Activated naive CD4-positive, alpha-beta T cell treated with anti-CD3 and anti-CD28 coated beads for 36 hours (primary cell): Measurements from ENCODE around the gene PCDHB15. TPM values are rescaled to one million over a fixed set of nuclear protein-coding genes. Genes with fewer than 3 reads are reported as not detected.
"Not testable (repeated sequence)": the region's sequence is repeated elsewhere in the genome, so short reads cannot be mapped to it uniquely, and the experiment has no call there.

Experiments used
- CTCF ChIA-PET: fragments of 350-600 bp; sonication (Branson Sonifier 250); formaldehyde crosslinking; loops from one replicate; lab custom pipeline; 2021; ENCODE audit warnings: antibody characterized with exemption; lab: Charles Lee
- DNase-seq: peaks from one replicate; pipeline ENCODE4 v3.0.0-alpha.2; 2020
- H3K27ac Mint-ChIP-seq: one replicate; pipeline ENCODE4 v1.8.0; 2021; ENCODE audit warnings: mild to moderate bottlenecking, mixed read lengths
- H3K27me3 Mint-ChIP-seq: one replicate; pipeline ENCODE4 v1.8.0; 2021; ENCODE audit warnings: low read depth, mixed read lengths
- H3K36me3 Mint-ChIP-seq: one replicate; pipeline ENCODE4 v1.8.0; 2021; ENCODE audit warnings: low read depth, mixed read lengths
- H3K4me1 Mint-ChIP-seq: one replicate; pipeline ENCODE4 v1.8.0; 2021; ENCODE audit warnings: low read depth, mixed read lengths
- H3K4me3 Mint-ChIP-seq: one replicate; pipeline ENCODE4 v1.8.0; 2021; ENCODE audit warnings: mild to moderate bottlenecking, moderate library complexity, mixed read lengths
- H3K9me3 Mint-ChIP-seq: one replicate; pipeline ENCODE4 v1.8.0; 2021; ENCODE audit warnings: mixed read lengths
- intact Hi-C: fragments of 100-400 bp; cut with micrococcal nuclease; formaldehyde crosslinking; loops from one replicate; pipeline ENCODE4 v1.15.1; 2023
- total RNA-seq, 2 experiments: library from RNA; stranded (reverse); gene quantifications; one replicate each; pipeline ENCODE4 v1.2.3, GENCODE V29; 2021

Gene PCDHB15
- not detected for total RNA-seq

- peak within 1 kb of the TSS; percentile 27 for H3K4me3 Mint-ChIP-seq
- DNase-seq, result peak; percentile 44
- H3K36me3 Mint-ChIP-seq, result peaks cover 40% of the 10 kb centered on the region
- no peaks in the 10 kb centered on the region for H3K4me1 Mint-ChIP-seq
- H3K27ac Mint-ChIP-seq, result no peak within 1 kb of the TSS
- intact Hi-C loops, result no loop called here
- CTCF ChIA-PET, result interaction anchor here (1.1 kb wide), 1 partner anchor 11 kb away, joined by 4 read pairs; no protein-coding TSS in a partner anchor
- H3K9me3 Mint-ChIP-seq, result peaks cover 61% of the 10 kb centered on the region
- peaks cover 48% of the 10 kb centered on the region for H3K27me3 Mint-ChIP-seq
These were observed at the start of gene PCDHB15 for GRCh38 chr5:141245250-141245717. PCDHB15 (plus strand) TSS chr5:141245395; CDS start chr5:141245579, 184 bp downstream.

DNA sequence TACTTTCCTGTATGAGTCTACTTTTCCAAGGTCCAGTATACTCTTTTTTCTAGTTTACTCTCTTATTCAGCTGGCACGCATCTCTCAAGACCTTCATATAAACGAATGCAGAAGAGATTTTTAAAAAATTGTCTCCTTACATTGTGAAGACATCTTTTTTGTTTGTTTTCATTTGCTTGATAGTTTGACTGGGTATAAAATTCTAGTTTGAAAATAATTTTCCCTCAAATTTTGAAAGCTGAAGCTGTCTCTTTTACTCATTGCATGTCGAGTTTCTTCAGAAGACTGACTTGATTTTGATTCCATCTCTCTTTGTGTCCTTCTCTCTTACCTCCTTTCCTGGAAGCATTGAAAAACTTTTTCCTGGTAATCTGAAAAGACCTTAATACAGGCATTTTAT is 48.8 kb upstream of the PCDHB15 start:
- no peak overlapping the region for H3K27ac Mint-ChIP-seq
- CTCF ChIA-PET, result interaction anchor here (0.6 to 2.8 kb wide), 3 partner anchors 10 to 316 kb away, joined by 3 to 12 read pairs (median 3); partner anchors contain the start of genes PCDHB9 and PCDHGA9
- H3K36me3 Mint-ChIP-seq, result peaks cover 14% of the 10 kb centered on the region
- peaks cover 30% of the 10 kb centered on the region for H3K9me3 Mint-ChIP-seq
- H3K4me3 Mint-ChIP-seq, result no peak overlapping the region
- intact Hi-C loops, result no loop called here
- DNase-seq, result no peak
- H3K4me1 Mint-ChIP-seq, result peaks cover 1% of the 10 kb centered on the region
- peaks cover 41% of the 10 kb centered on the region for H3K27me3 Mint-ChIP-seq

GRCh38 chr5:141199359-141200235 is 45.6 kb upstream of the PCDHB15 start, which contains the start of gene PCDHB11:
PCDHB11 (plus strand) TSS chr5:141199627; CDS start chr5:141199775, 148 bp downstream.
- CTCF ChIA-PET, result interaction anchor here (0.6 to 1.1 kb wide), 2 partner anchors 14 to 148 kb away, joined by 3 to 4 read pairs; partner anchors contain the start of gene PCDHB13
- Mint-ChIP-seq H3K9me3 (peaks cover 28% of the 10 kb centered on the region), H3K4me1 (peaks cover 1% of the 10 kb centered on the region), H3K27me3 (peaks cover 32% of the 10 kb centered on the region), H3K36me3 (peaks cover 6% of the 10 kb centered on the region), H3K27ac (no peak within 1 kb of the TSS), H3K4me3 (no peak within 1 kb of the TSS)
- intact Hi-C loops, result no loop called here
- peak; percentile 11 for DNase-seq

GRCh38 chr5:141201126-141201525 is 44.1 kb upstream of the PCDHB15 start:
- Mint-ChIP-seq H3K9me3 (peaks cover 26% of the 10 kb centered on the region), H3K27me3 (peaks cover 32% of the 10 kb centered on the region)
- H3K36me3 Mint-ChIP-seq, intact Hi-C loops, DNase-seq, H3K4me1 Mint-ChIP-seq, H3K27ac Mint-ChIP-seq, H3K4me3 Mint-ChIP-seq, CTCF ChIA-PET: not testable (repeated sequence)

GRCh38 chr5:141201646-141202045 is 43.5 kb upstream of the PCDHB15 start:
- not testable (repeated sequence) for H3K4me3 Mint-ChIP-seq

GRCh38 chr5:141208478-141208877 is 36.7 kb upstream of the PCDHB15 start, which contains the start of gene PCDHB12:
PCDHB12 (plus strand) TSS chr5:141208719; CDS start chr5:141208908, 189 bp downstream.
- peak; percentile 13 for DNase-seq

More at GRCh38 chr5:141201646-141202045, 43.5 kb upstream of the PCDHB15 start:
- CTCF ChIA-PET, result interaction anchor here (1.0 kb wide), 1 partner anchor 16 kb away, joined by 4 read pairs; no protein-coding TSS in a partner anchor
- H3K4me1 Mint-ChIP-seq, DNase-seq, H3K27ac Mint-ChIP-seq, H3K36me3 Mint-ChIP-seq, intact Hi-C loops: not testable (repeated sequence)
- peaks cover 35% of the 10 kb centered on the region for H3K27me3 Mint-ChIP-seq
- H3K9me3 Mint-ChIP-seq, result peaks cover 21% of the 10 kb centered on the region

DNA sequence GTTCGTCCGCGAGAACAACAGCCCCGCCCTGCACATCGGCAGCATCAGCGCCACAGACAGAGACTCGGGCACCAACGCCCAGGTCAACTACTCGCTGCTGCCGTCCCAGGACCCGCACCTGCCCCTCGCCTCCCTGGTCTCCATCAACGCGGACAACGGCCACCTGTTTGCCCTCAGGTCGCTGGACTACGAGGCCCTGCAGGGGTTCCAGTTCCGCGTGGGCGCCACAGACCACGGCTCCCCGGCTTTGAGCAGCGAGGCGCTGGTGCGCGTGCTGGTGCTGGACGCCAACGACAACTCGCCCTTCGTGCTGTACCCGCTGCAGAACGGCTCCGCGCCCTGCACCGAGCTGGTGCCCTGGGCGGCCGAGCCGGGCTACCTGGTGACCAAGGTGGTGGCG is 34.9 kb upstream of the PCDHB15 start:
- CTCF ChIA-PET, H3K4me1 Mint-ChIP-seq, DNase-seq, H3K27ac Mint-ChIP-seq, H3K4me3 Mint-ChIP-seq: not testable (repeated sequence)
- Mint-ChIP-seq H3K36me3 (peaks cover 13% of the 10 kb centered on the region), H3K27me3 (peaks cover 62% of the 10 kb centered on the region), H3K9me3 (peaks cover 11% of the 10 kb centered on the region)
- intact Hi-C loops, result loop anchor here (10.0 kb wide), 1 partner anchor 165 kb away; the partner anchor contains the start of genes PCDHGA6 and PCDHGB3

More at GRCh38 chr5:141208478-141208877, 36.7 kb upstream of the PCDHB15 start, which contains the start of gene PCDHB12:
- H3K4me3 Mint-ChIP-seq, result no peak within 1 kb of the TSS
- peaks cover 47% of the 10 kb centered on the region for H3K27me3 Mint-ChIP-seq
- intact Hi-C loops, result no loop called here
- H3K9me3 Mint-ChIP-seq, result peaks cover 2% of the 10 kb centered on the region
- CTCF ChIA-PET, result interaction anchor here (0.8 kb wide), 1 partner anchor 20 kb away, joined by 3 read pairs; no protein-coding TSS in a partner anchor
- H3K4me1 Mint-ChIP-seq, result no peaks in the 10 kb centered on the region
- H3K27ac Mint-ChIP-seq, result no peak within 1 kb of the TSS
- H3K36me3 Mint-ChIP-seq, result peaks cover 7% of the 10 kb centered on the region

- Mint-ChIP-seq H3K9me3 (peaks cover 13% of the 10 kb centered on the region), H3K36me3 (peaks cover 15% of the 10 kb centered on the region), H3K27me3 (peaks cover 64% of the 10 kb centered on the region)
- intact Hi-C loops, result loop anchor here (10.0 kb wide), 1 partner anchor 164 kb away; the partner anchor contains the start of genes PCDHGA6 and PCDHGB3
- H3K4me3 Mint-ChIP-seq, CTCF ChIA-PET, H3K4me1 Mint-ChIP-seq, H3K27ac Mint-ChIP-seq, DNase-seq: not testable (repeated sequence)
These were observed 34.3 kb upstream of the PCDHB15 start for GRCh38 chr5:141210849-141211248.

GRCh38 chr5:141213656-141214339 is 31.4 kb upstream of the PCDHB15 start, which contains the start of gene PCDHB13:
PCDHB13 (plus strand) TSS chr5:141213919; CDS start chr5:141214124, 205 bp downstream.
- not testable (repeated sequence) for H3K27ac Mint-ChIP-seq, H3K4me3 Mint-ChIP-seq, H3K4me1 Mint-ChIP-seq
- Mint-ChIP-seq H3K36me3 (peaks cover 20% of the 10 kb centered on the region), H3K9me3 (peaks cover 25% of the 10 kb centered on the region), H3K27me3 (peaks cover 58% of the 10 kb centered on the region)
- DNase-seq, result peak; percentile 61
- CTCF ChIA-PET, result interaction anchor here (0.6 to 1.6 kb wide), 2 partner anchors 14 to 78 kb away, joined by 4 read pairs; partner anchors contain the start of gene PCDHB11
- intact Hi-C loops, result loop anchor here (10.0 kb wide), 1 partner anchor 161 kb away; the partner anchor contains the start of genes PCDHGA6 and PCDHGB3

- Mint-ChIP-seq H3K9me3 (peaks cover 30% of the 10 kb centered on the region), H3K36me3 (peaks cover 20% of the 10 kb centered on the region), H3K27me3 (peaks cover 54% of the 10 kb centered on the region)
- not testable (repeated sequence) for H3K4me3 Mint-ChIP-seq, H3K27ac Mint-ChIP-seq, DNase-seq, H3K4me1 Mint-ChIP-seq
- CTCF ChIA-PET, result interaction anchor here (0.6 kb wide), 1 partner anchor 78 kb away, joined by 4 read pairs; no protein-coding TSS in a partner anchor
- intact Hi-C loops, result loop anchor here (10.0 kb wide), 1 partner anchor 160 kb away; the partner anchor contains the start of genes PCDHGA6 and PCDHGB3
These were observed 30.6 kb upstream of the PCDHB15 start for GRCh38 chr5:141214583-141214982.

- Mint-ChIP-seq H3K36me3 (peaks cover 17% of the 10 kb centered on the region), H3K9me3 (peaks cover 32% of the 10 kb centered on the region), H3K27me3 (peaks cover 49% of the 10 kb centered on the region)
- CTCF ChIA-PET, H3K4me1 Mint-ChIP-seq, H3K4me3 Mint-ChIP-seq, H3K27ac Mint-ChIP-seq, DNase-seq: not testable (repeated sequence)
- intact Hi-C loops, result loop anchor here (10.0 kb wide), 1 partner anchor 159 kb away; the partner anchor contains the start of genes PCDHGA6 and PCDHGB3
These were observed 29.7 kb upstream of the PCDHB15 start for GRCh38 chr5:141215504-141215903.
